Stimulated activated CD8-positive, alpha-beta memory T cell treated with anti-CD3 and anti-CD28 coated beads, Interleukin-4, amount 100 ng/mL, for 48 hours (primary cell): Measurements from ENCODE around the gene ZNF70.
A peak's percentile ranks its signal among the peaks of the same experiment; 100 is the strongest.

Experiments
- DNase-seq: peaks from one replicate; pipeline ENCODE4 v3.0.0-alpha.2; 2020

The ZNF70 gene

GRCh38 chr22:23715806-23716375 lies 35.0 kb downstream of the ZNF70 start:
- DNase-seq, result no peak

GRCh38 chr22:23714596-23715578 lies 36.0 kb downstream of the ZNF70 start:
- DNase-seq, result peak; percentile 42

- peak; percentile 74 for DNase-seq
Observed at GRCh38 chr22:23713696-23714595, 37.0 kb downstream of the ZNF70 start.

GRCh38 chr22:23712256-23712655 lies 38.7 kb downstream of the ZNF70 start:
- no peak for DNase-seq

- no peak for DNase-seq
Observed at GRCh38 chr22:23709107-23709506, 41.8 kb downstream of the ZNF70 start.

GRCh38 chr22:23708270-23708669 lies 42.6 kb downstream of the ZNF70 start:
- no peak for DNase-seq

GRCh38 chr22:23705358-23705757 lies 45.6 kb downstream of the ZNF70 start:
- DNase-seq, result peak; percentile 48

- DNase-seq, result no peak
Observed at GRCh38 chr22:23704829-23705228, 46.1 kb downstream of the ZNF70 start.

GRCh38 chr22:23704062-23704461 lies 46.9 kb downstream of the ZNF70 start:
- no peak for DNase-seq

GRCh38 chr22:23700706-23701105 lies 50.2 kb downstream of the ZNF70 start:
- DNase-seq, result no peak

- no peak for DNase-seq
Observed at GRCh38 chr22:23698673-23699235, 52.2 kb downstream of the ZNF70 start.

GRCh38 chr22:23698094-23698493 lies 52.8 kb downstream of the ZNF70 start:
- DNase-seq, result no peak

GRCh38 chr22:23697031-23697970 lies 53.6 kb downstream of the ZNF70 start:
- no peak for DNase-seq

GRCh38 chr22:23696326-23696851 lies 54.5 kb downstream of the ZNF70 start:
- peak; percentile 80 for DNase-seq

- DNase-seq, result no peak
Observed at GRCh38 chr22:23695571-23696325, 55.2 kb downstream of the ZNF70 start.

GRCh38 chr22:23695141-23695540 lies 55.8 kb downstream of the ZNF70 start:
- no peak for DNase-seq

- DNase-seq, result no peak
Observed at GRCh38 chr22:23693979-23694680, 56.8 kb downstream of the ZNF70 start.

GRCh38 chr22:23692598-23693291 lies 58.2 kb downstream of the ZNF70 start:
- no peak for DNase-seq

GRCh38 chr22:23691748-23692423 lies 59.0 kb downstream of the ZNF70 start:
- DNase-seq, result no peak
